LNCAP (cell line): Measurements from ENCODE around the gene KIF4B.

Experiments used
- TF ChIP-seq, protein P1 (sequence below): fragments of 450-650 bp; IDR thresholded peaks from 2 replicates; pipeline ENCODE4 v1.5.1; 2017; ENCODE audit warnings: mild to moderate bottlenecking

KIF4B gene

DNA sequence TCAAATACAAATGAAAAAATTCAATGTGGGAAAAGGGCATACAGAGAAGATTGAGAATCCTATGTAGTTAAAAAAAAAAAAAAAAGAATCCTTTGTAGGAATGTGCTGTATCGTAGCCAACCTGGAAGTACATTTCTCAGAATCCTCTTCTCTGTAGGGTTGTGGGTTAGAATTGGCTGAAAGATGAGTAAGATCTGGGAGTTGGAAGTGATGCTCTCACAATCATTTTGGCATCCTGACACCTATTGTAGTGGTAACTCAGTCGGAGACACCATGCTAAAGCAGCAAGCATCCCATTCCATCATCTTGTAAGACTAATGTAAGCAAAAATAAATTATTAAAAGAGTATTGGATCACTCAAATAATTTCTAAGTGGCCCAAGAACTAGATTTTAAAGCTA lies 42.1 kb upstream of the KIF4B start:
- TF ChIP-seq, protein P1, sequence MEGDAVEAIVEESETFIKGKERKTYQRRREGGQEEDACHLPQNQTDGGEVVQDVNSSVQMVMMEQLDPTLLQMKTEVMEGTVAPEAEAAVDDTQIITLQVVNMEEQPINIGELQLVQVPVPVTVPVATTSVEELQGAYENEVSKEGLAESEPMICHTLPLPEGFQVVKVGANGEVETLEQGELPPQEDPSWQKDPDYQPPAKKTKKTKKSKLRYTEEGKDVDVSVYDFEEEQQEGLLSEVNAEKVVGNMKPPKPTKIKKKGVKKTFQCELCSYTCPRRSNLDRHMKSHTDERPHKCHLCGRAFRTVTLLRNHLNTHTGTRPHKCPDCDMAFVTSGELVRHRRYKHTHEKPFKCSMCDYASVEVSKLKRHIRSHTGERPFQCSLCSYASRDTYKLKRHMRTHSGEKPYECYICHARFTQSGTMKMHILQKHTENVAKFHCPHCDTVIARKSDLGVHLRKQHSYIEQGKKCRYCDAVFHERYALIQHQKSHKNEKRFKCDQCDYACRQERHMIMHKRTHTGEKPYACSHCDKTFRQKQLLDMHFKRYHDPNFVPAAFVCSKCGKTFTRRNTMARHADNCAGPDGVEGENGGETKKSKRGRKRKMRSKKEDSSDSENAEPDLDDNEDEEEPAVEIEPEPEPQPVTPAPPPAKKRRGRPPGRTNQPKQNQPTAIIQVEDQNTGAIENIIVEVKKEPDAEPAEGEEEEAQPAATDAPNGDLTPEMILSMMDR = no peak

DNA sequence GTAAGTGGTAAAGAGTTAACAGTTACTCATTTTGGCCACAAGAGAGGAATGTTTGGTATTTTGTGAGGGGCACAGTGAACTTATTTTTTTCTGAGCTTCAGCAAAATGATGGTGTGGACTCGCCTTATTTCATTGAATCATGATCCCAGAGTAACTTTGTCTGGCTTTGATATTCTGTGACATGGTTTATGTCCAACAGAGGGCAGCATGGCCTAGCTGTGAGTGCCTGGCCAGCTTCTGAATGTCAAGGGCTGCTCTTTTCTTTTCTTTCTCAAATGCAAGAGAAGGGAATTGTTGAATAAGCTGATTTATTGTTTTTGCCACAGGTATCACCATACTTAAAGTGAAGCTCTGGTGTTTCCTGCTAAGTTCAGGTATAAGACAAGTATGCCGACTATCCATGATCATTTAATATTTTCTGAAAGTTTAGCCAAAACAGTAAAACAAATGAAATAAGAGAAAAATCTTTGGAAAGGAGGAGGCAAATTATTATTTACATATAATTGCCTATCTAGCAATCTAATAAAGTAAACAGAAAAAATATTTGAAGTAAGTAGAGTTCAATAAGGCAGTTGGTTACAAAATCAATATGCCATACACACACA lies 41.0 kb upstream of the KIF4B start:
- TF ChIP-seq, protein P1 = peak; percentile 77

GRCh38 chr5:154977409-154977808 lies 36.1 kb upstream of the KIF4B start:
- TF ChIP-seq, protein P1 = no peak

- TF ChIP-seq, protein P1 = no peak
Measured at GRCh38 chr5:154984946-154985516, 28.5 kb upstream of the KIF4B start.

- TF ChIP-seq, protein P1 = no peak
Measured at GRCh38 chr5:154986151-154986550, 27.4 kb upstream of the KIF4B start.

- TF ChIP-seq, protein P1 = no peak
Measured at GRCh38 chr5:154989626-154990025, 23.9 kb upstream of the KIF4B start.

DNA sequence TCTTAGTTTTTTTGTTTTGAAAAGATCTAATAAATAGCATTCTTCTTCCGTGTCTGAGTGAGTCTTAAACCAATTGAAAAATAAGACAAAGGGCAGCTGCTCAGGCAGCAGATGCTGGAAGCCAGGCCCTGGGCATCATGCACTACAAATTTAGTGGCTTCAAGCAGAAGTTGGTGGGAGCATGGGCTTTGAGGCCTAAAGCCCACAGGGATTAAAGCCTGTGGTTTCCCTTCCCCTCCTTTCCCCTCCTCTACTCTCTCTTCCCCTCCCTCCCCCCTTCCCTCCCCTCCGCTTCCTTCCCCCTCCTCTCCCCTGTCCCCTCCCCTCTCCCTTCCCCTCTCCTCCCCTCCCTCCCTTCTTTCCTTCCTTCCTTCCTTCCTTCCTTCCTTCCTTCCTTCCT lies 20.1 kb upstream of the KIF4B start:
- TF ChIP-seq, protein P1 = no peak

DNA sequence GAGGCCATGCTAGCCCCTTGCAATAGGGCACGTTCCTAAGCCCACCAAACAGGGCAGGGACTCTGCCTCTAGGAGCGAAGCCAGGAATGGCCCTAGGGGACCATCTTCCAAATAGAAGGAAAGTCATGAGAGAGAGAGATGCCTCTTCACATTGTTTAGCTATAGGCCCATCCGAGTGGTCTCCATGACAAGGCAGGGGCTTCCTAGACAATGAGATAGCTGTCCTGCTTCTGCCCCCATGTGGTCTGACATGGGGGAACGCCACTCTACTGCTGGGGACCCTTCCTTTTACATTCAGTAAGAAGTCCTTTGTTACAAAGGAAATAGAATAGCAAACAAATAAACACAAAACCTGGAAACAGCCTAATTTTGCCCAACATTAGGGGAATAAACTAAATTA lies 17.9 kb upstream of the KIF4B start:
- TF ChIP-seq, protein P1 = no peak
